Ishikawa (cell line): Measurements from ENCODE around the gene SLC6A11.

Experiments
- CEBPB ChIP-seq: IDR thresholded peaks from 2 replicates; pipeline ENCODE4 v1.6.1; 2012
- CREB1 ChIP-seq: IDR thresholded peaks from 2 replicates; pipeline ENCODE4 v1.6.1; 2012; ENCODE audit warnings: low read depth
- EGR1 ChIP-seq: IDR thresholded peaks from 2 replicates; pipeline ENCODE4 v1.6.1; 2012
- EP300 ChIP-seq: IDR thresholded peaks from 2 replicates; pipeline ENCODE4 v1.6.1; 2012; ENCODE audit warnings: borderline replicate concordance
- FOXM1 ChIP-seq: IDR thresholded peaks from 2 replicates; pipeline ENCODE4 v1.6.1; 2012; ENCODE audit warnings: low read depth, borderline replicate concordance
- MAX ChIP-seq: IDR thresholded peaks from 2 replicates; pipeline ENCODE4 v1.6.1; 2012
- RAD21 ChIP-seq: IDR thresholded peaks from 2 replicates; pipeline ENCODE4 v1.6.1; 2012; ENCODE audit warnings: low read depth
- REST ChIP-seq: IDR thresholded peaks from 2 replicates; pipeline ENCODE4 v1.6.1; 2012; ENCODE audit warnings: low read depth, mild to moderate bottlenecking
- TAF1 ChIP-seq: IDR thresholded peaks from 2 replicates; pipeline ENCODE4 v1.6.1; 2012; ENCODE audit warnings: low read depth, mild to moderate bottlenecking
- TCF12 ChIP-seq: IDR thresholded peaks from 2 replicates; pipeline ENCODE4 v1.6.1; 2012; ENCODE audit warnings: low read depth
- TEAD4 ChIP-seq: IDR thresholded peaks from 2 replicates; pipeline ENCODE4 v1.6.1; 2012
- USF1 ChIP-seq: IDR thresholded peaks from 2 replicates; pipeline ENCODE4 v1.6.1; 2012
- YY1 ChIP-seq: IDR thresholded peaks from 2 replicates; pipeline ENCODE4 v1.6.1; 2012; ENCODE audit warnings: low read depth

DNA sequence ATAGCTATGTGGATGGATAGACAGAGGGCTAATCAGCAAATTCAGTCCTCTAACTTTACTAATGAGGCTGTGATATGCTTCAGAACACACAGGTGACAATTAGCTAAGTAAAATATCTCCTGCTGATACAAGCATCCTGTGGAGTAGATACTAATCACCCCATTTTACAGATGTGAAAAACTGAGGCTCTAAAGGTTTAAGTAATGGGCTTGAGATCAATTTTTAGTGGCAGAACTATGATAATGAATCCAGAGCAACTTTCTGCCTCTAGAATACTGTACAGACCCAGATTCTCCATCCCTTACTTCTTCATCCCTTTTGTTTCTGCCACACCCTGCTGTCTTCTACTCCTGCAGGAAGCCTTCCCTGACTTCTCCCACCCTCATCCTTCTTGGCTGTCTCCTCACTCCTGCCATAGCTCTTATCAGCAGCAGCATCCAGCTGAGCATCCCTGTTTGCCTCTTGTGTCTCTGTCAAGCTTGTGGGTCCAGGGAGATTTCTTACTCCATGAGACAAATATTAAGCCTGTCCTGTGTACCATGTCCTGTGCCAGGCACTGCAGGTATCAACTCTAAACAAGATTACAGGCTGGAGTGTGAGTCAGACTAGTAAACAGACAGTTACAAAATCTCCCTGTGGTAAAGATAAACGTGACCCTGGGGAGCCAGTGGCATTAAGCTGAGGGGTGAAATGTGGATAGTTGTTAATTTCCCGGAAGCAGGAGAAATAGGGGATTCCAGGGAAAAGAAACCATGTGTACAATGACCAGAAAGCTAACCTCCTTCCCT is 39.2 kb downstream of the SLC6A11 start:
- TF ChIP-seq CEBPB (no peak), EP300 (no peak), MAX (no peak), YY1 (no peak), TAF1 (no peak), REST (no peak), RAD21 (no peak), TEAD4 (no peak), CREB1 (no peak), USF1 (no peak), EGR1 (no peak), FOXM1 (no peak), TCF12 (no peak)
